H9 (cell line): Measurements from ENCODE around the gene CCDC12. TPM values are rescaled to one million over a fixed set of nuclear protein-coding genes. Genes with fewer than 3 reads are reported as not detected.

Experiments used
- DNase-seq: peaks from one replicate; pipeline ENCODE4 v3.0.0-alpha.2; 2017
- H2AFZ ChIP-seq: one replicate; pipeline ENCODE4 v1.6.1; 2013; ENCODE audit warnings: mild to moderate bottlenecking, low read length, control low read depth, moderate library complexity
- H2AK5ac ChIP-seq: 2 replicates; pipeline ENCODE4 v1.6.1; 2013; ENCODE audit warnings: low read length, control low read depth, mixed read lengths; ENCODE audit not compliant: insufficient read length
- H2BK120ac ChIP-seq: one replicate; pipeline ENCODE4 v1.6.1; 2013; ENCODE audit warnings: low read depth, mild to moderate bottlenecking, low read length, control low read depth, inconsistent platforms; ENCODE audit not compliant: poor library complexity, severe bottlenecking
- H2BK12ac ChIP-seq: 2 replicates; pipeline ENCODE4 v1.6.1; 2013; ENCODE audit warnings: low read length, control low read depth, mixed read lengths, low read depth; ENCODE audit not compliant: insufficient read length
- H2BK15ac ChIP-seq: 2 replicates; pipeline ENCODE4 v1.6.1; 2013; ENCODE audit warnings: low read depth, low read length, control low read depth
- H2BK20ac ChIP-seq: one replicate; pipeline ENCODE4 v1.6.1; 2013; ENCODE audit warnings: low read depth, mild to moderate bottlenecking, low read length, control low read depth, inconsistent platforms; ENCODE audit not compliant: poor library complexity, severe bottlenecking
- H2BK5ac ChIP-seq: 2 replicates; pipeline ENCODE4 v1.6.1; 2013; ENCODE audit warnings: low read length, control low read depth, mixed read lengths; ENCODE audit not compliant: insufficient read length
- H3K14ac ChIP-seq: 2 replicates; pipeline ENCODE4 v1.6.1; 2013; ENCODE audit warnings: low read length, control low read depth; ENCODE audit not compliant: insufficient read depth
- H3K18ac ChIP-seq: 2 replicates; pipeline ENCODE4 v1.6.1; 2013; ENCODE audit warnings: low read depth, mild to moderate bottlenecking, mixed read lengths, low read length, control low read depth; ENCODE audit not compliant: insufficient read length
- H3K23ac ChIP-seq: 2 replicates; pipeline ENCODE4 v1.6.1; 2013; ENCODE audit warnings: low read length, control low read depth, mixed read lengths, low read depth; ENCODE audit not compliant: insufficient read length
- H3K23me2 ChIP-seq: 2 replicates; pipeline ENCODE4 v1.6.1; 2013; ENCODE audit warnings: low read depth, mild to moderate bottlenecking, mixed read lengths, low read length, control low read depth; ENCODE audit not compliant: insufficient read length, poor library complexity, severe bottlenecking
- H3K27ac ChIP-seq: 2 replicates; pipeline ENCODE4 v1.5.1; 2013; ENCODE audit warnings: low read length, control low read depth, mixed read lengths, low read depth; ENCODE audit not compliant: insufficient read length
- H3K27me3 ChIP-seq: 2 replicates; pipeline ENCODE4 v1.6.1; 2013; ENCODE audit warnings: low read length, control low read depth, inconsistent platforms; ENCODE audit not compliant: insufficient read depth
- H3K4ac ChIP-seq: 2 replicates; pipeline ENCODE4 v1.6.1; 2013; ENCODE audit warnings: low read depth, mild to moderate bottlenecking, control low read depth, inconsistent platforms, low read length, moderate library complexity
- H3K4me1 ChIP-seq: 2 replicates; pipeline ENCODE4 v1.6.1; 2013; ENCODE audit warnings: low read length, control low read depth, inconsistent platforms; ENCODE audit not compliant: insufficient read depth
- H3K4me2 ChIP-seq: 2 replicates; pipeline ENCODE4 v1.6.1; 2013; ENCODE audit warnings: low read length, control low read depth, mixed read lengths; ENCODE audit not compliant: insufficient read length, insufficient read depth
- H3K56ac ChIP-seq: 2 replicates; pipeline ENCODE4 v1.6.1; 2013; ENCODE audit warnings: low read depth, mild to moderate bottlenecking, mixed read lengths, low read length, control low read depth; ENCODE audit not compliant: insufficient read length
- H3K79me1 ChIP-seq: 2 replicates; pipeline ENCODE4 v1.6.1; 2013; ENCODE audit warnings: low read depth, mild to moderate bottlenecking, moderate library complexity, low read length, control low read depth, inconsistent platforms; ENCODE audit not compliant: insufficient read depth, poor library complexity, severe bottlenecking
- H3K79me2 ChIP-seq: 2 replicates; pipeline ENCODE4 v1.6.1; 2013; ENCODE audit warnings: low read length, control low read depth, inconsistent platforms; ENCODE audit not compliant: insufficient read depth
- H3K9ac ChIP-seq: 2 replicates; pipeline ENCODE4 v1.6.1; 2013; ENCODE audit warnings: low read length, control low read depth, mixed read lengths; ENCODE audit not compliant: insufficient read length; ENCODE audit errors: extremely low read depth
- H3K9me3 ChIP-seq: one replicate; pipeline ENCODE4 v1.6.1; 2013; ENCODE audit warnings: low read depth, low read length, inconsistent platforms; ENCODE audit not compliant: control insufficient read depth
- H3T11ph ChIP-seq: one replicate; pipeline ENCODE4 v1.6.1; 2013; ENCODE audit warnings: mild to moderate bottlenecking, low read length, control low read depth, inconsistent platforms
- H4K20me1 ChIP-seq: one replicate; pipeline ENCODE4 v1.6.1; 2013; ENCODE audit not compliant: control insufficient read depth, insufficient read length, insufficient read depth
- H4K5ac ChIP-seq: 2 replicates; pipeline ENCODE4 v1.6.1; 2013; ENCODE audit warnings: low read depth, mild to moderate bottlenecking, mixed read lengths, low read length, control low read depth; ENCODE audit not compliant: insufficient read length
- H4K8ac ChIP-seq: replicated peaks from 2 replicates; pipeline ENCODE4 v1.6.1; 2013; ENCODE audit warnings: low read length, control low read depth, mixed read lengths, low read depth; ENCODE audit not compliant: insufficient read length
- H4K91ac ChIP-seq: 2 replicates; pipeline ENCODE4 v1.6.1; 2013; ENCODE audit warnings: low read depth, mild to moderate bottlenecking, moderate library complexity, mixed read lengths, low read length, control low read depth; ENCODE audit not compliant: insufficient read length
- H3K27ac Mint-ChIP-seq, 3 experiments: 2 replicates in 2 of 3; 3 replicates in 1 of 3; pipeline ENCODE4 v1.8.0; 2020 to 2021; ENCODE audit warnings: mixed read lengths in 3 of 3, mild to moderate bottlenecking in 1 of 3, moderate library complexity in 1 of 3
- H3K27me3 Mint-ChIP-seq: 2 replicates; pipeline ENCODE4 v1.8.0; 2021; ENCODE audit warnings: low read depth, mild to moderate bottlenecking, moderate library complexity, mixed read lengths
- H3K36me3 Mint-ChIP-seq, 3 experiments: 2 replicates in 2 of 3; 3 replicates in 1 of 3; pipeline ENCODE4 v1.8.0; 2020 to 2021; ENCODE audit warnings: low read depth in 3 of 3, mixed read lengths in 3 of 3; ENCODE audit not compliant: insufficient read depth in 1 of 3
- H3K4me1 Mint-ChIP-seq, 2 experiments: 2 replicates each; pipeline ENCODE4 v1.8.0; 2020; ENCODE audit warnings: mixed read lengths in 2 of 2
- H3K4me3 Mint-ChIP-seq, 2 experiments: 2 replicates in 1 of 2; 3 replicates in 1 of 2; pipeline ENCODE4 v1.8.0; 2020 to 2021; ENCODE audit warnings: mild to moderate bottlenecking in 2 of 2, mixed read lengths in 2 of 2, moderate library complexity in 1 of 2
- H3K9me3 Mint-ChIP-seq, 2 experiments: 2 replicates in 1 of 2; 3 replicates in 1 of 2; pipeline ENCODE4 v1.8.0; 2020; ENCODE audit warnings: mild to moderate bottlenecking in 2 of 2, mixed read lengths in 2 of 2, moderate library complexity in 1 of 2
- WGBS: extraction: QIAGEN DNeasy Blood & Tissue Kit; methylation state at CpG from one replicate; pipeline ENCODE4 v1.1.7; 2013; ENCODE audit warnings: missing lambda C conversion rate, low lambda C conversion rate, mixed read lengths; ENCODE audit not compliant: insufficient read length; ENCODE audit errors: extremely low coverage; 5-methylcytosine and 5-hydroxymethylcytosine counted together
- total RNA-seq: library from RNA; stranded (reverse); gene quantifications from 2 replicates; pipeline ENCODE4 v1.2.1, GENCODE V29; 2021
- TF ChIP-seq, protein P1 (sequence below): fragments of 200-600 bp; sonication (generic); conservative IDR thresholded peaks from 3 replicates; pipeline ENCODE4 v1.8.0; 2021; ENCODE audit warnings: antibody characterized with exemption, mild to moderate bottlenecking

Gene CCDC12
- total RNA-seq, 1 experiment from 2014 or later: 54.0 TPM

DNA sequence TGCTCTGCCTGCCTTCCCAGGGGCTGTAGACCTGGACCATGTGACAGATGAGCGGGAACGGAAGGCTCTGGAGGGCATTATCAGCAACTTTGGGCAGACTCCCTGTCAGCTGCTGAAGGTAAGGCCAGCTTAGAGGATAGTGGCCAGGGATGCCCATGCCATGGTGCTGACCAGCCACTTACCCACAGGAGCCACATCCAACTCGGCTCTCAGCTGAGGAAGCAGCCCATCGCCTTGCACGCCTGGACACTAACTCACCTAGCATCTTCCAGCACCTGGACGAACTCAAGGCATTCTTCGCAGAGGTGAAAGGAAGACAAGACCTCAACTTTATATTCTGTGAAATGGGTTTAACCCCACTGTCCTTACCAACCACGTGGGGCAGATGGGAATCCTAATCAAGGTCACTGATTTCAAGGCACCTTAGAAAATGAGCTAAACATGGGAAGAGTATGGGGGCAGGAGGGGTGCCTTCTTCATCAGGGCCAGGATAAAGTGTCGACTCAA lies 29.7 kb upstream of the CCDC12 start:
- no peak overlapping the region for H3K4ac ChIP-seq
- no peak overlapping the region for H3K14ac ChIP-seq
- H3K27me3 ChIP-seq: no peaks in the 10 kb centered on the region
- TF ChIP-seq, protein P1, sequence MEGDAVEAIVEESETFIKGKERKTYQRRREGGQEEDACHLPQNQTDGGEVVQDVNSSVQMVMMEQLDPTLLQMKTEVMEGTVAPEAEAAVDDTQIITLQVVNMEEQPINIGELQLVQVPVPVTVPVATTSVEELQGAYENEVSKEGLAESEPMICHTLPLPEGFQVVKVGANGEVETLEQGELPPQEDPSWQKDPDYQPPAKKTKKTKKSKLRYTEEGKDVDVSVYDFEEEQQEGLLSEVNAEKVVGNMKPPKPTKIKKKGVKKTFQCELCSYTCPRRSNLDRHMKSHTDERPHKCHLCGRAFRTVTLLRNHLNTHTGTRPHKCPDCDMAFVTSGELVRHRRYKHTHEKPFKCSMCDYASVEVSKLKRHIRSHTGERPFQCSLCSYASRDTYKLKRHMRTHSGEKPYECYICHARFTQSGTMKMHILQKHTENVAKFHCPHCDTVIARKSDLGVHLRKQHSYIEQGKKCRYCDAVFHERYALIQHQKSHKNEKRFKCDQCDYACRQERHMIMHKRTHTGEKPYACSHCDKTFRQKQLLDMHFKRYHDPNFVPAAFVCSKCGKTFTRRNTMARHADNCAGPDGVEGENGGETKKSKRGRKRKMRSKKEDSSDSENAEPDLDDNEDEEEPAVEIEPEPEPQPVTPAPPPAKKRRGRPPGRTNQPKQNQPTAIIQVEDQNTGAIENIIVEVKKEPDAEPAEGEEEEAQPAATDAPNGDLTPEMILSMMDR: no peak
- no peak overlapping the region for H2BK5ac ChIP-seq
- no CpG with 5 or more reads among the region's 9 CpGs for WGBS
- Mint-ChIP-seq H3K36me3 (peaks cover 27 to 40% (median 37%) of the 10 kb centered on the region in 3 experiments), H3K27ac (peak overlapping the region in 1 of 3 experiments; percentile 69; a peak in 1 of 7 replicates), H3K4me3 (no peak overlapping the region), H3K9me3 (no peaks in the 10 kb centered on the region; a peak in 1 of 5 replicates), H3K27me3 (no peaks in the 10 kb centered on the region), H3K4me1 (peaks cover 11 to 15% of the 10 kb centered on the region in 2 experiments)
- H2BK20ac ChIP-seq: no peak overlapping the region
- no peak for DNase-seq
- no peaks in the 10 kb centered on the region for H4K20me1 ChIP-seq
- no peaks in the 10 kb centered on the region for H3K4me1 ChIP-seq
- H3K9ac ChIP-seq: no peak overlapping the region
- no peak overlapping the region for H3K23ac ChIP-seq
- no peak overlapping the region for H2AK5ac ChIP-seq
- no peaks in the 10 kb centered on the region for H3K9me3 ChIP-seq
- no peak overlapping the region for H2BK120ac ChIP-seq
- no peaks in the 10 kb centered on the region for H3K79me1 ChIP-seq
- no peak overlapping the region for H3K27ac ChIP-seq
- H2BK15ac ChIP-seq: no peak overlapping the region
- H4K5ac ChIP-seq: no peak overlapping the region
- H3K56ac ChIP-seq: no peak overlapping the region
- no peak overlapping the region for H4K8ac ChIP-seq
- H3K79me2 ChIP-seq: no peaks in the 10 kb centered on the region
- H3K4me2 ChIP-seq: no peak overlapping the region
- H3T11ph ChIP-seq: no peak overlapping the region
- no peak overlapping the region for H2AFZ ChIP-seq
- H4K91ac ChIP-seq: no peak overlapping the region
- H3K18ac ChIP-seq: no peak overlapping the region
- H3K23me2 ChIP-seq: peaks cover 4% of the 10 kb centered on the region
- H2BK12ac ChIP-seq: no peak overlapping the region
